Measurements from ENCODE around the gene LMBR1L. TPM values are rescaled to one million over a fixed set of nuclear protein-coding genes. Genes with fewer than 3 reads are reported as not detected.

Gene LMBR1L
- total RNA-seq, 2 donors from 2014 or later: 14.6 to 19.2 TPM

DNA sequence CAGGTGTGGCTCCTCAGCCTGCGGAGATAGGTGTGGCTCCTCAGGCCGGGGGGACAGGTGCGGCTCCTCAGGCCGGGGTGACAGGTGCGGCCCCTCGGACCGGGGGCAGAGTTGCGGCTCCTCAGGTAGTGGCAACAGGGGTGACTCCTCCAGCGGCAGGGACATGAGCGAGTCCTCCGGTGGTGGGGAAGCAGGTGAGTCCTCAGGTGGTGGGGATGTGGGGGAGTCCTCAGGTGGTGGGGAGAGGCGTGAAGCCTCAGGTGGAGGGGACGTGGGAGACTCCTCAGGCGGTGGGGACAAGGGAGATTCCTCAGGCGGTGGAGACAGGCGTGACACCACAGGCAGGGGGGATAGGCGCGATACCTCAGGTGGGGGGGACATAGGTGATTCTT is 59.3 kb downstream of the LMBR1L start:
- no peak for DNase-seq (ENCODE audit: low spot score)
- no peak overlapping the region for H3K4me3 ChIP-seq

DNA sequence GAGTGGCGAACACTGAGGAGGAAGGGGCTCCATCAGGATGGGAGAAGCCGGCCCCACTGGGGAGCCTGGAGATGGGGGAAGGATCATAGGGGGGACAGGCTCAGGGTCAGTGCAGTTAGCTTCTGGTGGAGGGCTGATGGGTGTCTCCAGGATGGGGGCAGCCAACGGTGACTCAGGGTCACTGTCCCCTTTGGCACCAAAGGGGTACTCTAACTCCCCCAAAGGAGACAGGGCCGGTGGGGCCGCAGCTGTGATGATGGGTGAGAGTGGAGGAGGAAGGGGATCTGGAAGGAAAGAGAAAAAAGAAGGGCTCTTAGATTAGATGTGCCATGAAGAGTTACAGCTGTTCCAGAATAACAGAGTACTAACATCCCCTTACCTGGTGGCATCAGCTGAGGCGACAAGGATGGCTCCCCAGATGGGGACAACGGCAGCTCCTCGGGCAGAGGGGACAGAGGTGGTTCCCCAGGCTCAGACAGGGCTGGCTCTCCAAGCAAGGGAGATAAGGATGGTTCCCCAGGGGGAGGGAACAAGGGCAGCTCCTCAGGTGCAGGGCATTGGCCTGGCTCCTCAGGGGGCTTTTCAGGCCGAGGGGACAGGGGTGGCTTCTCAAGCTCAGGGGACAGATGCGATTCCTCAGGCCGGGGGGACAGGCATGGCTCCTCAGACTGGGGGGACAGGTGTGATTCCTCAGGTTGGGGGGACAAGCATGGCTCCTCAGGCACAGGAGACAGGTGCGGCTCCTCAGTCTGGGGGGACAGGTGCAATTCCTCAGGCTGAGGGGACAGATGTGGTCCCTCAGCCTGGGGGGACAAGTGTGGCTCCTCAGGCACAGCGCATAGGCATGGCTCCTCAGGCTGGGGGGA is 59.9 kb downstream of the LMBR1L start:
- H3K27me3 ChIP-seq: no peaks in the 10 kb centered on the region
- H3K4me1 ChIP-seq: peaks cover 0 to 7% of the 10 kb centered on the region in 2 donors
- no peak overlapping the region for H3K27ac ChIP-seq
- H3K9me3 ChIP-seq: no peaks in the 10 kb centered on the region
- H3K4me3 ChIP-seq: no peak overlapping the region
- TF ChIP-seq, protein P1, sequence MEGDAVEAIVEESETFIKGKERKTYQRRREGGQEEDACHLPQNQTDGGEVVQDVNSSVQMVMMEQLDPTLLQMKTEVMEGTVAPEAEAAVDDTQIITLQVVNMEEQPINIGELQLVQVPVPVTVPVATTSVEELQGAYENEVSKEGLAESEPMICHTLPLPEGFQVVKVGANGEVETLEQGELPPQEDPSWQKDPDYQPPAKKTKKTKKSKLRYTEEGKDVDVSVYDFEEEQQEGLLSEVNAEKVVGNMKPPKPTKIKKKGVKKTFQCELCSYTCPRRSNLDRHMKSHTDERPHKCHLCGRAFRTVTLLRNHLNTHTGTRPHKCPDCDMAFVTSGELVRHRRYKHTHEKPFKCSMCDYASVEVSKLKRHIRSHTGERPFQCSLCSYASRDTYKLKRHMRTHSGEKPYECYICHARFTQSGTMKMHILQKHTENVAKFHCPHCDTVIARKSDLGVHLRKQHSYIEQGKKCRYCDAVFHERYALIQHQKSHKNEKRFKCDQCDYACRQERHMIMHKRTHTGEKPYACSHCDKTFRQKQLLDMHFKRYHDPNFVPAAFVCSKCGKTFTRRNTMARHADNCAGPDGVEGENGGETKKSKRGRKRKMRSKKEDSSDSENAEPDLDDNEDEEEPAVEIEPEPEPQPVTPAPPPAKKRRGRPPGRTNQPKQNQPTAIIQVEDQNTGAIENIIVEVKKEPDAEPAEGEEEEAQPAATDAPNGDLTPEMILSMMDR (IDR thresholded peaks at IDR 0.05): no peak
- no peak for DNase-seq (ENCODE audit: low spot score)
- H3K36me3 ChIP-seq: peaks cover 94% of the 10 kb centered on the region

More for the DNA sequence above, 59.3 kb downstream of the LMBR1L start:
- no peak overlapping the region for H3K27ac ChIP-seq
- H3K36me3 ChIP-seq: peaks cover 87% of the 10 kb centered on the region
- H3K9me3 ChIP-seq: no peaks in the 10 kb centered on the region
- H3K4me1 ChIP-seq: peaks cover 0 to 13% of the 10 kb centered on the region in 2 donors
- H3K27me3 ChIP-seq: no peaks in the 10 kb centered on the region
- TF ChIP-seq, protein P1 (IDR thresholded peaks at IDR 0.05): no peak

DNA sequence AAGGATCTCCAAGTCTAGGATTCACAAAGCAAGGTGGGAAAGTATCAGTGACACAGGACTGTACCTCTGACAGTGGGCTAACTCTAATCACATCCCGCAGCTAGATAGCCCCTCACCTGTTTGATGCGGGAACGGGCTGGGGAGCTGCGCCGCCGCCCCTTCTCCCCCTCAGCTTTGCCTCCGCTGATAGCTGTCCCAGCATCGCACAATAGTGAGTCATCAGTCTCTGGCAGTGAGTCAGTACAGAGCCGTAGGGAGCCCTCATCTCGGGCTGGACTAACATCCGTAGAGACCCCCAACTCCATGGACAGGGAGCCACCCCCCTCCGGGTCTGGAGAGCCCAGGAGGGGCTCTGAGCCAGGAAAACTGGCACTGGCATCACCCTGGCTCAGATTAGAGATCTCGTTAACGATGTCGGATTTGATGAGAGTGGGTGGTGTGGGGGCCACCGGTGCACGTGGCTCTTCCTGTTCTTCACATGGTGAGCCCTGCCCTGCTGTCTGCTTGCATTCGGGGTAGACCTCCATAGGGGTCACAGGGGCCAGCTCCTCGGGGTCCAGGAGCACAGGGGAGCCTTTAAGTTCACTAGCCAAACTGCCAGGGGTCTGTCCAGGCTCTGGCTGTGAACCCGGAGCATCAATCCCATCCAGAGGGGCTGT is 61.0 kb downstream of the LMBR1L start:
- TF ChIP-seq, protein P1 (IDR thresholded peaks at IDR 0.05): no peak
- DNase-seq (ENCODE audit: low spot score): no peak
- H3K4me1 ChIP-seq: no peaks in the 10 kb centered on the region
- H3K27me3 ChIP-seq: no peaks in the 10 kb centered on the region
- no peaks in the 10 kb centered on the region for H3K9me3 ChIP-seq
- no peak overlapping the region for H3K27ac ChIP-seq
- no peak overlapping the region for H3K4me3 ChIP-seq
- H3K36me3 ChIP-seq: peaks cover 100% of the 10 kb centered on the region

DNA sequence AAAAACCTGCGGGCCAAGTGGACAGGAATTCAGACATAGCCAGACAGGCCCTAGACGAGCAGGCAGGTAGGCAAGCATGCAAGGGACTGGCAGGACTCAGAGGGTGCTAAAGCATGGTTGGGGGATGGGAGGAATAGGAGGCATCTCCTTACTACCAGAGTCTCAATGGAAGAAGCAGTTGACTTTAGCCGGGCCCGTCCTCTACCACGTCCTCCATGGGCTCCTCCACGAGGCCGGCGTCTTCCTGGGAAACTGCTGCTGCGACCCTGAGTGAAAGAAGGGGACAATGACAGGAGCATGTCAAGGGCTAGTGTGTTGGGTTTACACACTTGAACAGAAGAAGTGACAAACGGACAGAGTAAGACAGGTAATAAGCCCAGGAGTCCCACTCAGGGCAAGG is 61.7 kb downstream of the LMBR1L start:
- TF ChIP-seq, protein P1 (IDR thresholded peaks at IDR 0.05): no peak
- H3K36me3 ChIP-seq: peaks cover 100% of the 10 kb centered on the region
- DNase-seq (ENCODE audit: low spot score): no peak
- H3K27ac ChIP-seq: no peak overlapping the region
- H3K9me3 ChIP-seq: no peaks in the 10 kb centered on the region
- no peaks in the 10 kb centered on the region for H3K27me3 ChIP-seq
- H3K4me1 ChIP-seq: no peaks in the 10 kb centered on the region
- no peak overlapping the region for H3K4me3 ChIP-seq

Other genes starting within 250 kb of the LMBR1L start
- under 1 TPM in 1 of 2 donors, not detected in 1; 0.70 TPM for gene RND1, start 245.0 kb downstream of the LMBR1L start, total RNA-seq
- gene FKBP11, start 185.4 kb downstream of the LMBR1L start, total RNA-seq: 10 to 100 TPM in 1 of 2 donors, 1 to 10 TPM in 1; 9.1 to 10.2 TPM
- gene ARF3, start 153.4 kb downstream of the LMBR1L start, total RNA-seq: 10 to 100 TPM; 35.5 to 48.8 TPM
- gene WNT10B, start 139.1 kb downstream of the LMBR1L start, total RNA-seq: under 1 TPM in 1 of 2 donors, not detected in 1; 0.74 TPM
- not detected for gene WNT1, start 132.5 kb downstream of the LMBR1L start, total RNA-seq
- gene DDN, start 111.5 kb downstream of the LMBR1L start, total RNA-seq: under 1 TPM; 0.44 to 0.67 TPM
- 10 to 100 TPM; 68.5 to 74.8 TPM for gene PRKAG1, start 92.1 kb downstream of the LMBR1L start, total RNA-seq
- 10 to 100 TPM; 39.9 to 49.1 TPM for gene KMT2D, start 50.1 kb downstream of the LMBR1L start, total RNA-seq
- under 1 TPM in 1 of 2 donors, not detected in 1; 0.35 TPM for gene RHEBL1, start 40.9 kb downstream of the LMBR1L start, total RNA-seq
- under 1 TPM; 0.35 to 0.56 TPM for gene DHH, start 16.0 kb downstream of the LMBR1L start, total RNA-seq
- gene TUBA1B, start 20.5 kb upstream of the LMBR1L start, total RNA-seq: 100 to 1,000 TPM; 348 to 654 TPM
- 100 to 1,000 TPM; 131 to 241 TPM for gene TUBA1A, start 78.2 kb upstream of the LMBR1L start, total RNA-seq
- gene TUBA1C, start 154.2 kb upstream of the LMBR1L start, total RNA-seq: 100 to 1,000 TPM in 1 of 2 donors, 10 to 100 TPM in 1; 64.4 to 145 TPM
- gene PRPH, start 184.3 kb upstream of the LMBR1L start, total RNA-seq: under 1 TPM in 1 of 2 donors, not detected in 1; 0.75 TPM
- gene TROAP, start 212.4 kb upstream of the LMBR1L start, total RNA-seq: under 1 TPM in 1 of 2 donors, not detected in 1; 0.48 TPM
- gene C1QL4, start 226.3 kb upstream of the LMBR1L start, total RNA-seq: not detected
- 1 to 10 TPM in 1 of 2 donors, under 1 TPM in 1; 0.93 to 1.2 TPM for gene DNAJC22, start 236.0 kb upstream of the LMBR1L start, total RNA-seq

Data from right atrium auricular region (tissue), 2 donors.